K562 (cell line): ENCODE data around the gene EPC2. TPM values are rescaled to one million over a fixed set of nuclear protein-coding genes. Genes with fewer than 3 reads are reported as not detected.

Source experiments
- ELF1 ChIP-seq: fragments of 200-800 bp; sonication (Bioruptor generic); IDR thresholded peaks from 2 replicates; pipeline ENCODE4 v1.6.1; 2016; ENCODE audit warnings: missing genetic modification characterization, missing compliant biosample characterization
- ETV1 ChIP-seq: fragments of 450-650 bp; conservative IDR thresholded peaks from 2 replicates; pipeline ENCODE4 v1.6.1; 2016; ENCODE audit warnings: missing genetic modification characterization, control low read depth, low read depth, missing compliant biosample characterization
- GATAD2A ChIP-seq: fragments of 450-650 bp; IDR thresholded peaks from 2 replicates; pipeline ENCODE4 v1.6.1; 2017
- HDAC3 ChIP-seq: fragments of 450-650 bp; IDR thresholded peaks from 2 replicates; pipeline ENCODE4 v1.6.1; 2018; ENCODE audit warnings: borderline replicate concordance, mild to moderate bottlenecking, moderate library complexity; ENCODE audit not compliant: partially characterized antibody
- HSF4 ChIP-seq: fragments of 250-450 bp; sonication (Bioruptor Pico); IDR thresholded peaks from 2 replicates; pipeline ENCODE4 v2.1.2; 2022; ENCODE audit warnings: mild to moderate bottlenecking, moderate library complexity, borderline replicate concordance
- PHF8 ChIP-seq: fragments of 200-600 bp; sonication (generic); IDR thresholded peaks from 2 replicates; pipeline ENCODE4 v1.6.1; 2012; ENCODE audit warnings: mixed run types, mild to moderate bottlenecking, inconsistent platforms, low read length, moderate library complexity, borderline replicate concordance
- SMARCA5 ChIP-seq: fragments of 450-650 bp; IDR thresholded peaks from 2 replicates; pipeline ENCODE4 v1.6.1; 2016
- SNRNP70 ChIP-seq: fragments of 200-400 bp; formaldehyde crosslinking; optimal IDR thresholded peaks from 2 replicates; pipeline ENCODE3; 2017; ENCODE audit warnings: low read depth, low read length
- TCF7L2 ChIP-seq: fragments of 150-350 bp; IDR thresholded peaks from 2 replicates; pipeline ENCODE4 v1.6.1; 2016; ENCODE audit warnings: low read depth, mild to moderate bottlenecking, low read length, moderate library complexity
- TRIM24 ChIP-seq, 2 experiments: fragments of 450-650 bp; IDR thresholded peaks; 2 replicates each; pipeline ENCODE4 v1.6.1; 2016
- ZBTB1 ChIP-seq: sonication (generic); formaldehyde crosslinking; IDR thresholded peaks from 2 replicates; pipeline ENCODE4 v1.8.1; 2023; ENCODE audit warnings: missing genetic modification reagents, low read depth, mild to moderate bottlenecking, borderline replicate concordance
- ZNF165 ChIP-seq: fragments of 250-450 bp; sonication (Bioruptor Pico); IDR thresholded peaks from 2 replicates; pipeline ENCODE4 v1.4.0; 2020; ENCODE audit warnings: borderline replicate concordance
- ZNF561 ChIP-seq: fragments of 450-650 bp; formaldehyde crosslinking; conservative IDR thresholded peaks from 2 replicates; pipeline ENCODE4 v1.4.0; 2020; ENCODE audit warnings: mild to moderate bottlenecking, moderate library complexity
- ZNF695 ChIP-seq: fragments of 450-650 bp; formaldehyde crosslinking; IDR thresholded peaks from 2 replicates; pipeline ENCODE4 v1.4.0; 2020; ENCODE audit warnings: mild to moderate bottlenecking, moderate library complexity
- ZNF77 ChIP-seq: fragments of 250-450 bp; sonication (Bioruptor Pico); IDR thresholded peaks from 2 replicates; pipeline ENCODE4 v1.5.0; 2020
- polyA plus RNA-seq, 8 experiments: library from polyadenylated mRNA; depleted of rRNA in 4 of 8; stranded (reverse) in 5 of 8; unstranded in 3 of 8; fragments of >200 nt; fragmentation: Nextera tagmentation in 2 of 8; fragmentation: Illumina TruSeq in 1 of 8; extraction: Ambion mirVana in 2 of 8; extraction: Trizol in 1 of 8; gene quantifications; 2 replicates each; pipeline versions ENCODE4 v1.2.1 to v1.2.3, GENCODE V29; 2011 to 2014; ENCODE audit warnings: inconsistent platforms in 1 of 8, missing spikeins in 1 of 8
- total RNA-seq, 7 experiments: library from RNA; depleted of rRNA in 6 of 7; stranded (reverse); fragments of >200 nt in 6 of 7; fragmentation: Illumina TruSeq in 2 of 7; extraction: Trizol in 2 of 7; gene quantifications; 2 replicates each; pipeline versions ENCODE4 v1.2.1 to v1.2.3, GENCODE V29; 2011 to 2021; ENCODE audit warnings: low replicate concordance in 1 of 7
- TF ChIP-seq, protein P1 (sequence below): fragments of 250-450 bp; sonication (Bioruptor Pico); IDR thresholded peaks from 2 replicates; pipeline ENCODE4 v1.4.0; 2020; ENCODE audit warnings: mild to moderate bottlenecking

EPC2 gene
- total and polyA plus RNA-seq, 9 of the 15 experiments (the other 6 are each of a cell fraction or from before 2014, with no cell fraction given) = 7.0 to 35.8 (median 29.1) TPM

DNA sequence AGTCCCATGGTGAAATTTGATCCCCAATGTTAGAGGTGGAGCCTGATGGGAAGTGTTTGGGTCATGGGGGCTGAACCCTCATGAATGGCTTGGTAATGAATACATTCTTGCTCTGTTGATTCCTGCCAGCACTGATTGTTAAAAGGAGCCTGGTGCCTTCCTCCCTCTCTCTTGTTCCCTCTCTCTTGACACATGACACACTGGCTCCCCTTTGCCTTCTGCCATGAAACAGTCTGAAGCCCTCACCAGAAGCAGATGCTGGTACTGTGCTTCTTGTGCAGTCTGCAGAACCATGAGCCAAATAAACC lies 30.6 kb upstream of the EPC2 start (continued):
- TF ChIP-seq PHF8 = no peak
- TF ChIP-seq TCF7L2 = no peak
- no peak for TF ChIP-seq GATAD2A
- no peak for TF ChIP-seq ELF1 (tag)
- TF ChIP-seq TRIM24 (IDR thresholded peaks at IDR 0.05) = no peak
- TF ChIP-seq HSF4 (CRISPR knock-in tag) = no peak
- TF ChIP-seq SNRNP70 = no peak
- TF ChIP-seq ZBTB1 = no peak
- TF ChIP-seq ZNF695 (CRISPR knock-in tag) = no peak
- TF ChIP-seq ZNF165 (CRISPR knock-in tag) = 0 out of 2 replicates have a peak, but pooled peaks have one; percentile 22
- no peak for TF ChIP-seq ZNF561
- TF ChIP-seq HDAC3 = no peak
- TF ChIP-seq SMARCA5 = no peak
- TF ChIP-seq ETV1 (tag) = peak; percentile 23; the same call in 1 of the 2 replicates
- TF ChIP-seq, protein P1, sequence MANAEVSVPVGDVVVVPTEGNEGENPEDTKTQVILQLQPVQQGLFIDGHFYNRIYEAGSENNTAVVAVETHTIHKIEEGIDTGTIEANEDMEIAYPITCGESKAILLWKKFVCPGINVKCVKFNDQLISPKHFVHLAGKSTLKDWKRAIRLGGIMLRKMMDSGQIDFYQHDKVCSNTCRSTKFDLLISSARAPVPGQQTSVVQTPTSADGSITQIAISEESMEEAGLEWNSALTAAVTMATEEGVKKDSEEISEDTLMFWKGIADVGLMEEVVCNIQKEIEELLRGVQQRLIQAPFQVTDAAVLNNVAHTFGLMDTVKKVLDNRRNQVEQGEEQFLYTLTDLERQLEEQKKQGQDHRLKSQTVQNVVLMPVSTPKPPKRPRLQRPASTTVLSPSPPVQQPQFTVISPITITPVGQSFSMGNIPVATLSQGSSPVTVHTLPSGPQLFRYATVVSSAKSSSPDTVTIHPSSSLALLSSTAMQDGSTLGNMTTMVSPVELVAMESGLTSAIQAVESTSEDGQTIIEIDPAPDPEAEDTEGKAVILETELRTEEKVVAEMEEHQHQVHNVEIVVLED (CRISPR knock-in tag) = no peak
- no peak for TF ChIP-seq ZNF77
